GF-D8 (cell line): ENCODE results near the gene RAMP1.
A peak's percentile ranks its signal among the peaks of the same experiment; 100 is the strongest.

Source experiments
- DNase-seq: peaks from one replicate; lab custom pipeline; 2025; lab: John Stamatoyannopoulos, UW

The RAMP1 gene

GRCh38 chr2:237917696-237918374 lies 58.4 kb downstream of the RAMP1 start:
- no peak for DNase-seq

GRCh38 chr2:237919593-237919992 lies 60.2 kb downstream of the RAMP1 start:
- DNase-seq = no peak

GRCh38 chr2:237920673-237921072 lies 61.2 kb downstream of the RAMP1 start:
- DNase-seq = no peak

- no peak for DNase-seq
Observed at GRCh38 chr2:237921967-237922492, 62.6 kb downstream of the RAMP1 start.

- no peak for DNase-seq
Observed at GRCh38 chr2:237922641-237923361, 63.4 kb downstream of the RAMP1 start.

- peak; percentile 6 for DNase-seq
Observed at GRCh38 chr2:237923481-237924163, 64.2 kb downstream of the RAMP1 start.

GRCh38 chr2:237924164-237924534 lies 64.7 kb downstream of the RAMP1 start:
- DNase-seq = no peak

- no peak for DNase-seq
Observed at GRCh38 chr2:237927135-237927534, 67.7 kb downstream of the RAMP1 start.

- DNase-seq = no peak
Observed at GRCh38 chr2:237927986-237928385, 68.6 kb downstream of the RAMP1 start.

GRCh38 chr2:237929979-237930378 lies 70.6 kb downstream of the RAMP1 start:
- no peak for DNase-seq

- DNase-seq = peak; percentile 3
Observed at GRCh38 chr2:237931205-237931721, 71.8 kb downstream of the RAMP1 start.

GRCh38 chr2:237932731-237933131 lies 73.3 kb downstream of the RAMP1 start:
- DNase-seq = no peak

- DNase-seq = no peak
Observed at GRCh38 chr2:237934186-237934585, 74.8 kb downstream of the RAMP1 start.

- no peak for DNase-seq
Observed at GRCh38 chr2:237935740-237936452, 76.5 kb downstream of the RAMP1 start.

- DNase-seq = no peak
Observed at GRCh38 chr2:237939251-237939650, 79.8 kb downstream of the RAMP1 start.

GRCh38 chr2:237940828-237941227 lies 81.4 kb downstream of the RAMP1 start:
- DNase-seq = no peak

- DNase-seq = no peak
Observed at GRCh38 chr2:237941239-237941638, 81.8 kb downstream of the RAMP1 start.

GRCh38 chr2:237942513-237942899 lies 83.1 kb downstream of the RAMP1 start:
- DNase-seq = no peak

- DNase-seq = no peak
Observed at GRCh38 chr2:237943395-237944094, 84.1 kb downstream of the RAMP1 start.

GRCh38 chr2:237944302-237944701 lies 84.9 kb downstream of the RAMP1 start:
- no peak for DNase-seq

- no peak for DNase-seq
Observed at GRCh38 chr2:237946423-237946822, 87.0 kb downstream of the RAMP1 start.
